Measurements from ENCODE around the gene AMDHD2.
A peak's percentile ranks its signal among the peaks of the same experiment; 100 is the strongest.

Gene AMDHD2

DNA sequence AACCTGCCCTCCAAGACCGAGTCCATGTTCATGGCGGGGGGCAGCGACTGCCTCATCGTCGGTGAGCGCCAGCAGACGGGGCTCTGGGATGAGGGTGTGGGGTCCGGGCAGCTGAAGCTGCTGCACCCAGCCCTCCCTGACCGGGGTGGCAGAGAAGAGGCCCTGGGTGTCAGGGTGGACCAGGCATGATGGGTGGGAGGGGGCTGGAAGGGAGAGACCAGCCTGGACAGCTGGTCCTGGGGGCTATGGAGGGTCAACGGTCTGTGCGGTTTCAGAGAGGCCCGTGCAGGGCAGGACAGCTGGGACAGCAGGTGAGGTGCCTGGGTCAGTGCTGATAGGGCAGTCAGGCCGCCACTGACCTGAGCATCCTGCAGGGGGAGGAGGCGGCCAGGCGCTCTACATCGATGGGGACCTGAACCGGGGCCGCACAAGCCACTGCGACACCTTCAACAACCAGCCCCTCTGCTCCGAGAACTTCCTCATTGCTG lies 19.7 kb upstream of the AMDHD2 start:
- DNase-seq, result no peak

DNA sequence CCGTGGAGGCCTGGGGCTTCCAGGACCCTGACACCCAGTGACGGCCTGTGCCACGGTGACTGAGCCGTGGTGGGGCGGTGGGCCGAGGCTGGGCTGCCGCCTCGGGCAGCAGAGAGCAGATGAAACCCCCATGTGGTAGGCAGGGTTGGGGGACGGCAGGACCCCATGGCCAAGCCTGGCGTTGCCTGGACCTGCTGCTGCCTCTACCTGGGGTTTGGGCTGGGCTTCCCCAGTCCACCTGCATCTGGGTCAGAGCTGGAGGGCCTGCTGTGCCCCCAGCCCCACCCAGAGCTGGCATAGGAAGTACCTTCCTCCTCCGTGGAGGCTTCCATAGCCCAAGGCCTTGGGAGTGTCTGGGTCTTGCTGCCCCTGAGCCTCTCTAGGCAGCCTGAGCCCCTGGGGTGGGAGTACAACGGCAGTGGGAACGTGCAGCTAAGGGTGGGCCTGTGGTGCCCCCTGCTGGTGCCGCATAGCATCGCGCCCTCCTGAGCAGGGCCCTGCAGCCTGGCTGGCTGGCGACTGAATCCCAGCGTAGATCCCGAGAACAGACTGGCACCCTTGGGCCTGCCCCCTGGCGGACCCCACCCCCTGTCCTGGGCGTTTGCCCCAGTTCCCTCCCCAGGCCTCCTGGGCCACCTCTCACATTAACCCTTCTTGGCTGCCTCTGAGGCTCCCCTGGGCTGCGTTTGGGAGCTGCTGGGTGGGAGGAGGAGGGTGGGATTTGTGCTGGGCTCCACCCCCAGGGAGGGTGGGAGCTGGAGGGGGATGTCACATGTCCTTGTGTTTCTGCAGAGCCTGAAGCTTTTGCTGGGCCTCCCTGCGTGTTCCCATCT lies 19.0 kb upstream of the AMDHD2 start:
- peak; percentile 71 for DNase-seq

- DNase-seq, result no peak
Observed at GRCh38 chr16:2501946-2502895, 17.9 kb upstream of the AMDHD2 start.

GRCh38 chr16:2505695-2506094 lies 14.5 kb upstream of the AMDHD2 start:
- no peak for DNase-seq

DNA sequence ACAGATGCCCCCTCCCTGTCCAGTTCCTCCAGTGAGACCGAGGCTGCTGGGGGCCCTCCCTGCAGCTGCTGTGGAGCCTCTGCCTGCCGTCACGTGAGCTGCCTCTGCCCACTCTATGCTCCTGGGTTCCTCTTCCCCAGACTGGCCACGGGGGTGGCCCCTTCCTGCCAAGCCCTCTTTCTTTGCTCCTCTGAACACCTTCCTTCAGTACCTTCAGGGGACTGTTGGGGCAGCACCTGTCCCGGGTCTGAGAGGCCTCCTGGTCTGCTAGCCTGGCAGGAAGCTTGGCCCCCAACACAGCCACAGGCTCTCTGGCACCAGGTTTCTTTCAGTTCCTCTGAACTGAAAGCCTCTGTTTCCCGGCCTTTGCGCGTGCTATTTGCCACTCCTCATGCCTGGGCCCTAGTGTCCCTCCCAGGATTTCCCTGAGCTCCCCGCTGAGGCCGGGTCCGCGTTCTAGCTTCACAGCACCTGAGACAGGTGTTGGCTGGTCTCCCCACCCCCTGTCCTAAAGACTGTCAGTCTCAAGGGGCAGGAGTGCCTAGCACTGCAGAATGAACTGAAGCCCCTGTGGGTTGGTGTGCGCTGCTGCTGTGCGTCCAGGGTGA lies 13.0 kb upstream of the AMDHD2 start:
- DNase-seq, result no peak

GRCh38 chr16:2507665-2508064 lies 12.5 kb upstream of the AMDHD2 start:
- no peak for DNase-seq

- no peak for DNase-seq
Observed at GRCh38 chr16:2508722-2509400, 11.3 kb upstream of the AMDHD2 start.

GRCh38 chr16:2511128-2511800 lies 8.9 kb upstream of the AMDHD2 start:
- peak; percentile 59 for DNase-seq

DNA sequence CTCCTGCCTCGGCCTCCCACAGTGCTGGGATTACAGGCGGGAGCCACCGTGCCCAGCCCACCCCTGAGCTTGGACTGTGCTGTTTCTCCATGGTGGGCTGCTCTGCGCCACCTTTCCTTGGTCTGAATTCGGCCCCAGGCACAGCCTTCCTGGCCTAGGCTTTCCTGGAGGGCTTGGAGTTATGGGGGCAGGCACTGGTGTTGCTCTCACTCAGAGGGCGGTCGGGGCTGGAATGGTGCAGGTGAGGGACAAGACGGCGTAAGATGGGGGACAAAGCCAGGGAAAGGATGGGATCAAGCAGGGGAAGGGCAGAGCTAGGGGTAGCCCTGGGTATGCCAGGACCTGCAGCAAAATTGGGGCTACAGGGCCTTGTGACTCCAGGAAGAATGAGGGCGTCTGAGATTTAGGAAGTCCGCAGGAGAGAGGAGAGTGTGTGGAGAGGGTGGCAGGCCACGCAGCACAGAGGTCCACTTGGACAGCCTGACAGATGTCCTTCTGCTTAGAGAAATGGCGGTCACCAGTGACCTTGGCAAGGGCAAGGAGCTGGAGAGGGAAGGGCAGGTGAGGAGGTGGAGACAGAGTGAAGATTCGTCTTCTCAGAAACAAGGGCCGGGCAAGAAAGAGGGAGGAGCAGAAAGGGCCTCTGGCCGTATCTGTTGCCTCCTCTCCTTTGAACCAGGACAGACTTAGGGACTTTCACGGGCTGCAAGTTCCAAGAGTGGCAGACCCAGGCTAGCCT lies 8.0 kb upstream of the AMDHD2 start:
- DNase-seq, result no peak

DNA sequence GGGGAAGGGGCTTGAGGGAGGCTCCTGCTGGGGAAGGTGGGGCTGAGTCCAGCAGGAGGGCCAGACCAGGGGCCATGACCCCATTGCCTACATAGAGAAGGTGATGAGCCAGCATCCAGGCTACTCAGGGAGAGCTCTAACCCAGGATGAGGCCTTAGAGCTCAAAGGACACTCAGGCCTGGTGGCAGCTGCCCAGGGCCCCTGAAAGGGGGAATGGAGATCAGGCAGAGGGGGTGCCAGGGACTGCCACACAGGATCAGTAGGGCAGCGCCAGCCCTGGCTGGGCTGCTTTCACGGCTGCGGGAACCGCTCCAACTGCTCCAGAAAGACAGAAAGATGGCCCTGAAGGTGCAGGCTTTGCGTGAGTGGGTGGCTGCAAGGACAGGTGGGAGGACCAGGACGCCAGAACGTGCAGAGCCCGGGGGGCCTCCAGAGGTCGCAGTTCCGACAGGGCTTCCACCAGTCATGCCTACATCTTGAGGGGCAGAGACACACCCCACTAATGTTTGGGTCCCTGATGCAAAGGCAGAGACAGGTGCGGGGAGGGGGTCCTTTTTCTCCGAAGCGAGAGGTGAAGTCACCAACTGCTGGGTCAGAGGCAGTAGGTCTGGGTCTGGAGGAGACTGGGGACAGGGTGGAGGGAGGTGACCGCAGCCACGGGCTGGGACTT lies 7.3 kb upstream of the AMDHD2 start:
- no peak for DNase-seq

GRCh38 chr16:2513405-2514332 lies 6.5 kb upstream of the AMDHD2 start, which contains the start of gene ATP6V0C:
Gene ATP6V0C (plus strand): TSS chr16:2513952. CDS start chr16:2514104, 152 bp downstream.
- peak; percentile 91 for DNase-seq

DNA sequence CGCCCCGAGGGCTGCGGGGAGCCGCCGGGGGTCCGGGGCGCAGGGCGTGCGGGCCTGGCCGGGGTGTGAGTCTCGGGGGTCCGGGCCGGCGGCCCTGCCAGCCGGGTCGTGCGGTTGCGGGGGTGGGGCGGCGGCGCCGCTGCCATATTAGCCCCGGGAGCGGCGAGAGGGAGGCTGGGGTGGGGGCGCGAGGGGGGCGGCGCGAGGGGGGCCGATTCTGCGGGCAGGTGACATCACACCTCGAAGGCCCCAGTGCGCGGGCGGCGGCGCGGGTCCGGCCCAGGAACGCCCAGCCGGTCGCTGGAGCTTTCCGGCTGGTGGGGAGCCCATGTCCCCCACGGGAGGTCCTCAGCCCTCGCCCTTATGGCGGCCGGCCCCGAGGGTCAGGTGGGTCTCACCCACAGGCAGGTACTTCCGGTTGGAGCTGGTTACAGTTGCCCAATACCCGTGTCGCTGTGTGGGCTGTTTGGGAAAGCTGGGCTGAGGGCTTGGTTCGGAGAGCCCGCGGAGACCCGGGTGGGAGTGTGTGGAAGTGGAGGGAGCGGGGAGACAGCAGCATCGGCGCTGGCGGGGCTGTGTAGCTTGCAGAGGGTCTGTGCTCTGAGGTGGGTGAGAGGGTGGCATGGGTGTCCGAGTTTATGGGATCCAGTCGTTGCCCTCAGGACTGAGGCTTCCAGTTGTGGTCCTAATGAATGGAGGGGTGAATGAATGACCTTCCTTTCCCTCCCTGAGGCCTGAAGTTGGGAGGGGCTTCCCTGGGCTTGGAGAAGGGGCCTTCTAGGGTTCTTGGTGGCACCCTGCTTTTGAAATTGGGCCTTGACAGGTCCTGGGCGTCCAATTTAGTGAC lies 5.6 kb upstream of the AMDHD2 start:
- no peak for DNase-seq

DNA sequence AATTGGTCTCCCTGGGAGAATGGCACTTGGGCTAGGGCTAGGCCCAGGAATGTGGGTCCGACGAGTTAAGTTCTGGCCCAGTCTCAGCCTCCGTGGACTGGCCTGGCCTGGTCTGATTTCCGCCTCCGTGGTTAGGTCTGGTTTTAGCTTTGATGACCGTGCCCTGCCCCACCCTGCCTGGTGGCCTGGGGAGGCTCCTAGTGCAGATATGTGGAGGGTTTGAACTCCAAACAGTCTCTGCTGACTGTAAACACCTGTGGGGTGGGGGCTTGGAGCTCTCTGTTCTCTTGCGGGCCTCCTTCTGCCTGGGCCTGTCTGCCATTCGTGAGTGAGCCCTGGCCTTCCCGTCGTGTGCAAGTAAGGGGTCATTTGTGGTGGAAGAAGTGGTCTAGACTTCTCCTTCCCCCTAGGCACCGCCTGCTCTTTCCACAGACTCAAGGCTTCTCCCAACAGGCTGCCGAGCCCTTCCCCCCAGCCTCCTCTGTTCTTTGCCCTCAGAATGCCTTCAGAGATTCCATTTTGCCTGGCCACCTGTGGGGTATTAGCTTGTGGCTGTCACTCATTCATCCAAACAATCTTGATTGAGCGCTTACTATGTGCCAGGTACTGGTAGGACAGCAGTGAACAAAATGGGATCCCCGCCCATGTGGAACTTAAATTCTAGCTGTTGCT lies 4.9 kb upstream of the AMDHD2 start:
- DNase-seq, result no peak

- no peak for DNase-seq
Observed at GRCh38 chr16:2516391-2517240, 3.6 kb upstream of the AMDHD2 start.

DNA sequence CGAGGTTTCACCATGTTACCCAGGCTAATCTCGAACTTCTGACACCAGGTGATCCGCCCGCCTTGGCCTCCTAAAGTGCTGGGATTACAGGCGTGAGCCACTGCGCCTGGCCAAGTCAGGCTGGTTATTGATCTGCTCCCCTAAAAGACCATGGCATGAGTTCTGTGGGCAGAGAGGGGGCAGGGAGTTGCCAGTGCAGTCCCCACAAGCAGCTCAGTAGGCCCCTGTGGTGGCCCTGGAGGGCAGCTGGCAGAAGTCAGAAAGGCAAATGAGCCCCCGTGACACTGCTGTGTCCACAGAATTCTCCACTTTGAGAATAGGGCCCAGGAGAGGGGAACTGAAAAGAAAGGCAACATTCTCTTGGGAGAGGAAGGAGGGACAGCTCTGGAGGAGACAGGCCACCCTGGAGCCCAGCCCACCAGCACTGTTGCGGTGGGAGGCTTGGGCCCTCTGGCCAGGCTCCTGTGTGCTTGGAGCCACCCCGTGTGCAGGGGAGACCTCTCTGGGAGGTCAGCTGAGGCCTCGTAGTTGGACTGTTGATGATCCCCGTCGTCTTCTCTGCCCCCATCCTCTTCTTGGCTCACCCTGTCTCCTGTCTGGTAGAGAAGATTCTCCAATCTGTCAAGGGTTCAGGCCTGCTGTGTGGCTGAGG lies 2.1 kb upstream of the AMDHD2 start:
- DNase-seq, result no peak

All from NCI-H2227 treated with DMSO at 0.1 percent for 48 hours (cell line).